Activated CD4-positive, alpha-beta memory T cell treated with anti-CD3 and anti-CD28 coated beads for 36 hours (primary cell): ENCODE data around the gene TUT4. TPM values are rescaled to one million over a fixed set of nuclear protein-coding genes. Genes with fewer than 3 reads are reported as not detected.

ENCODE experiments used
- CTCF ChIA-PET: fragments of 350-600 bp; sonication (Branson Sonifier 250); formaldehyde crosslinking; loops from one replicate; lab custom pipeline; 2021; ENCODE audit warnings: antibody characterized with exemption, inconsistent platforms; lab: Charles Lee
- POLR2A ChIA-PET: fragments of 350-600 bp; sonication (Branson Sonifier 250); formaldehyde crosslinking; loops from one replicate; lab custom pipeline; 2021; ENCODE audit warnings: antibody characterized with exemption; lab: Charles Lee
- DNase-seq: peaks from one replicate; pipeline ENCODE4 v3.0.0-alpha.2; 2020
- H3K27ac Mint-ChIP-seq: one replicate; pipeline ENCODE4 v1.8.0; 2021; ENCODE audit warnings: mixed read lengths
- H3K27me3 Mint-ChIP-seq: one replicate; pipeline ENCODE4 v1.8.0; 2021; ENCODE audit warnings: mixed read lengths
- H3K36me3 Mint-ChIP-seq: one replicate; pipeline ENCODE4 v1.8.0; 2021; ENCODE audit warnings: mixed read lengths
- H3K4me1 Mint-ChIP-seq: one replicate; pipeline ENCODE4 v1.8.0; 2021; ENCODE audit warnings: low read depth, mixed read lengths
- H3K4me3 Mint-ChIP-seq: one replicate; pipeline ENCODE4 v1.8.0; 2021; ENCODE audit warnings: mild to moderate bottlenecking, mixed read lengths
- H3K9me3 Mint-ChIP-seq: one replicate; pipeline ENCODE4 v1.8.0; 2021; ENCODE audit warnings: mixed read lengths
- intact Hi-C: fragments of 100-400 bp; cut with micrococcal nuclease; formaldehyde crosslinking; loops from one replicate; pipeline ENCODE4 v1.15.1; 2023
- total RNA-seq, 2 experiments: library from RNA; stranded (reverse); gene quantifications; one replicate each; pipeline ENCODE4 v1.2.3, GENCODE V29; 2021

TUT4 gene, protein sequence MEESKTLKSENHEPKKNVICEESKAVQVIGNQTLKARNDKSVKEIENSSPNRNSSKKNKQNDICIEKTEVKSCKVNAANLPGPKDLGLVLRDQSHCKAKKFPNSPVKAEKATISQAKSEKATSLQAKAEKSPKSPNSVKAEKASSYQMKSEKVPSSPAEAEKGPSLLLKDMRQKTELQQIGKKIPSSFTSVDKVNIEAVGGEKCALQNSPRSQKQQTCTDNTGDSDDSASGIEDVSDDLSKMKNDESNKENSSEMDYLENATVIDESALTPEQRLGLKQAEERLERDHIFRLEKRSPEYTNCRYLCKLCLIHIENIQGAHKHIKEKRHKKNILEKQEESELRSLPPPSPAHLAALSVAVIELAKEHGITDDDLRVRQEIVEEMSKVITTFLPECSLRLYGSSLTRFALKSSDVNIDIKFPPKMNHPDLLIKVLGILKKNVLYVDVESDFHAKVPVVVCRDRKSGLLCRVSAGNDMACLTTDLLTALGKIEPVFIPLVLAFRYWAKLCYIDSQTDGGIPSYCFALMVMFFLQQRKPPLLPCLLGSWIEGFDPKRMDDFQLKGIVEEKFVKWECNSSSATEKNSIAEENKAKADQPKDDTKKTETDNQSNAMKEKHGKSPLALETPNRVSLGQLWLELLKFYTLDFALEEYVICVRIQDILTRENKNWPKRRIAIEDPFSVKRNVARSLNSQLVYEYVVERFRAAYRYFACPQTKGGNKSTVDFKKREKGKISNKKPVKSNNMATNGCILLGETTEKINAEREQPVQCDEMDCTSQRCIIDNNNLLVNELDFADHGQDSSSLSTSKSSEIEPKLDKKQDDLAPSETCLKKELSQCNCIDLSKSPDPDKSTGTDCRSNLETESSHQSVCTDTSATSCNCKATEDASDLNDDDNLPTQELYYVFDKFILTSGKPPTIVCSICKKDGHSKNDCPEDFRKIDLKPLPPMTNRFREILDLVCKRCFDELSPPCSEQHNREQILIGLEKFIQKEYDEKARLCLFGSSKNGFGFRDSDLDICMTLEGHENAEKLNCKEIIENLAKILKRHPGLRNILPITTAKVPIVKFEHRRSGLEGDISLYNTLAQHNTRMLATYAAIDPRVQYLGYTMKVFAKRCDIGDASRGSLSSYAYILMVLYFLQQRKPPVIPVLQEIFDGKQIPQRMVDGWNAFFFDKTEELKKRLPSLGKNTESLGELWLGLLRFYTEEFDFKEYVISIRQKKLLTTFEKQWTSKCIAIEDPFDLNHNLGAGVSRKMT (N-terminal part only)
- 10 to 100 TPM; 54.6 to 62.1 TPM for total RNA-seq

DNA sequence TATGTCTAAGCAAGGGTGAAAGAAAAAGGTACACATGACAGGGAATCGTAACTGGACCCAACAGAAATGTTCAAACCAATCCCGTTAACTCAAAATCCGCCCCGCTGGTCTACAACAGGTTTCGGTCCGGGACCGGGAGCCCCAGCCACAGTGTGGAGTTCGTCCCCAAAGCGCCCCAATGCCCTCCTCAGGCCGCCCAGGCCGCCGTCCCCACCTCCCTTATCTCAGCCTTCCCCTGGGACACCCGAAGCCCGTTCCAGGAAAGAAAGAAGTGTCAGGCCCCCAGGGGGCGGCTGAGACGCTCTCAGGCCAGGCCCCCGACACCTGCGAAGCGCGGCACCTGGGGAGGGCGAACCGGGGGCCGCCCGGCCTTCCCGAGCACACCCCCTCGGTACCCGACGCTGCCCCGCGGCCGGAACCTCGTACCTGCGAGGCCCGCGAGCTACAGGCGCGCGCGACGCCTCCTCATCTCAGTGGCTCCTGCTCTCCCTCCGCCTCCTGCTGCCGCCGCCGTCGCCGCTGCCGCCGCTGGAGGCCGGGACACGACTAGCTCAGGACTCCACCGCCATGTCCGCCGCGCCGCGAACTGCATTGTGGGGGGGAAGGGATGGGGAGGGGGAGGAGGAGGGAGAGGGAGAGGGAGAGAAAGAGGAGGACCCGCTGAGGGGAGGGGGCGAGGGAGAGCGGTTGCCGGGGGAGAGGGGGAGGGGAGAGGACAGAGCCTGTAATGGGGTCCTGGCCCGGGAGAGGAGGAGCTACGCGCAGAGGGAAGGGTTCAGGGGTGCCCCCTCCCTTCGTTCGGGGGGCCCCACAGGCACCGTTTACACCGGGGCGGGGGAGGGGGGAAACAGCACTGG is at the start of gene TUT4:
Gene TUT4 (minus strand): TSS at position 588 of the 857 bp plus-strand sequence. CDS start 26,812 bp downstream, outside the sequence.
- Mint-ChIP-seq H3K9me3 (no peaks in the 10 kb centered on the region), H3K27me3 (no peaks in the 10 kb centered on the region), H3K36me3 (no peaks in the 10 kb centered on the region), H3K4me3 (peak within 1 kb of the TSS; percentile 63), H3K4me1 (peaks cover 32% of the 10 kb centered on the region), H3K27ac (no peak within 1 kb of the TSS)
- DNase-seq = peak; percentile 87
- CTCF ChIA-PET = interaction anchor here (0.7 to 1.8 kb wide), 6 partner anchors 52 to 147 kb away, joined by 3 to 5 read pairs (median 4); no protein-coding TSS in a partner anchor
- intact Hi-C loops = loop anchor here (1.0 to 10.0 kb wide), 10 partner anchors 32 to 410 kb away; partner anchors contain the start of genes CC2D1B, ECHDC2, GPX7 and ORC1
- POLR2A ChIA-PET = interaction anchor here (0.6 to 2.0 kb wide), 14 partner anchors 16 to 498 kb away, joined by 3 to 14 read pairs (median 4); partner anchors contain the start of genes GPX7, ORC1, PRPF38A and SHISAL2A

DNA sequence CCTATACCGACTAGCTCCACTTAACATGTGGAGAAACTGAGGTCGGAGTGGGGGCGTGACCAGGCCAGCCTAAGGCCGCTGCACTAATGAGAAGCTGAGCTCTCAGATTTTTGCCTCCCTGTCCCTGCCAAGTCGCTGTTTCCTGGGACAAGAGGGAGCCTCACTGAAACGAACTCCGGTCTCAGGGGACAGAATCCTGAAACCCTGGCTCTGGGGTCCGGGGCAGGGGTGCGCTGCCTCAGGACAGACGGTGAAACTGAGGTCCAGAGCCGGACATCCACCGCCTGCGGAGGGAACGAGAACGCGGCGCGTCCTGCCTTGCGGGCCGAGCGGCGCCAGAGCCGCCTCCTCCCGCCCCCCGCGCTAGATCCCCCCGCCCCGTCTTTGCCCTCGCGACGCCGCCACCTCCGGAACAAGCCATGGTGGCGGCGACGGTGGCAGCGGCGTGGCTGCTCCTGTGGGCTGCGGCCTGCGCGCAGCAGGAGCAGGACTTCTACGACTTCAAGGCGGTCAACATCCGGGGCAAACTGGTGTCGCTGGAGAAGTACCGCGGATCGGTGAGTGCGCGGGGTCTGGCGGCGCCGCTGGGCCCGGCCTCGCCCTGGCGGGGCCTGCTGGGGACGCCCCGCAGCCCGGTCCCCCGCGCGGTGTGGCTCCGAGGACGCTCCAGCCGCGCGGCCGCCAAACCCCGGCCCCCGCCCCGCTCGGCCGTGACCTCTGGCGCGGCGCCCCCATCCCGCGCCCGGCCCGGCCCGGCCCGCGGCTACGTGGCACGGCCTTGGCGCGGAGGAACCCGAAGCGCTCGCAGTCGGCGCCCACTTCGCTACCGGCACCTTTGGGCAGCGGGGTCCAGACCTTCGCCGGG is 49.3 kb upstream of the TUT4 start, which contains the start of gene GPX7:
Gene GPX7 (plus strand): TSS at position 381 of the 865 bp plus-strand sequence. CDS start 39 bp downstream, at position 420.
- Mint-ChIP-seq H3K36me3 (peaks cover 14% of the 10 kb centered on the region), H3K9me3 (no peaks in the 10 kb centered on the region), H3K27me3 (no peaks in the 10 kb centered on the region), H3K27ac (peak within 1 kb of the TSS; percentile 90), H3K4me3 (peak within 1 kb of the TSS; percentile 91), H3K4me1 (peaks cover 40% of the 10 kb centered on the region)
- DNase-seq = peak; percentile 65
- ChIA-PET CTCF (interaction anchor here (0.6 to 0.9 kb wide), 2 partner anchors 9 to 85 kb away, joined by 3 to 4 read pairs; no protein-coding TSS in a partner anchor), POLR2A (interaction anchor here (0.6 to 2.5 kb wide), 8 partner anchors 11 to 198 kb away, joined by 3 to 10 read pairs (median 5); partner anchors contain the start of genes ORC1, PRPF38A and SHISAL2A)
- intact Hi-C loops = loop anchor here (2.0 to 5.0 kb wide), 3 partner anchors 33 to 55 kb away; partner anchors contain the start of gene TUT4

DNA sequence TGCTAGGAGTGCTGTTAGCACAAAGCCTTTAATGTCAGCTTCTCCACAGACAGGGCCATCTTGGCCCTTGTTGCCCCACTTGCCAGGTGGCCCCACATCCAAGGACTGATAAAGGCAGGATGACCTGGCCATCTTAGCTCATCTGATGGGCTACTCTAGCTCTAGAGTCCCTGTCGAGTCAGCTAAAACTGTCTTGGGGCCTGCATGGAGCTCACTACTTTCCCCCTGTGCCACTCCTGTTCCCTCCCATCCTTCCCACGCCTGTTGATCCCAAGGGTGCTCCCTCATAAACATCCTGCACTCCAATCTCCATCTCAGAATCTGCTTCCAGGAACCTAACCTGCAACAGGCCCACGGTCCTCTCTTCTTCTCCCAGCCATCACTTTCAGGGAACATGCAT is 48.6 kb upstream of the TUT4 start:
- peaks cover 40% of the 10 kb centered on the region for H3K4me1 Mint-ChIP-seq

DNA sequence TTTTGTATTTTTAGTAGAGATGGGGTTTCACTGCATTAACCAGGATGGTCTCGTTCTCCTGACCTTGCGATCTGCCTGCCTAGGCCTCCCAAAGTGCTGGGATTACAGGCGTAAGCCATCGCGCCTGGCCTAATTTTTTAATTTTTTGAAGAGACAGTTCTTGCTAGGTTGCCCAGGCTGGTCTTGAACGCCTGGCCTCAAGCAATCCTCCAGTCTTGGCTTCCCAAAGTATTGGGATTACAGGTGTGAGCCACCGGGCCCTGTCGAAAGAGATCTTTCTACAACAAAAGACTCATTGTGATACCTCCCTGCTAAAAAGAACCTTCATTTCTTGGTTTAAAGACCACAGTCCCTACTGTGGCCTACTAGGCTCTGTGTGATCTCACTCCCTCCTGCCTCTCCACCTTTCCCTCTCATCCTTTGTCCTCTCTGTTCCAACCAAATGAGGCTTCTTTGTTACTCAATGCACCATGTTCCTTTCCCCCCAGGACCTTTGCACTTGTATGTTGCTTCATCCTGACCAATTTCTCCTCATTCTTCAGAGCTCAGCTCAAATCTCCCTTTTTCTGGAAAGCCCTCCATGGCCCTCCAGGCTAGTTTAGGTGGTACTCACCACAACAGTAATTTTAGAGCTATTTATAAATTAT is 47.8 kb upstream of the TUT4 start:
- no peak overlapping the region for H3K4me3 Mint-ChIP-seq
- peaks cover 33% of the 10 kb centered on the region for H3K4me1 Mint-ChIP-seq
- H3K9me3 Mint-ChIP-seq = no peaks in the 10 kb centered on the region
- DNase-seq = no peak
- no peak overlapping the region for H3K27ac Mint-ChIP-seq
- intact Hi-C loops = loop anchor here (5.0 kb wide), 1 partner anchor 57 kb away; no protein-coding TSS in a partner anchor
- POLR2A ChIA-PET = interaction anchor here (1.2 to 2.5 kb wide), 5 partner anchors 13 to 197 kb away, joined by 3 to 10 read pairs (median 5); partner anchors contain the start of genes ORC1, PRPF38A and SHISAL2A
- CTCF ChIA-PET = no interaction called here
- H3K36me3 Mint-ChIP-seq = peaks cover 3% of the 10 kb centered on the region
- no peaks in the 10 kb centered on the region for H3K27me3 Mint-ChIP-seq

More for the DNA sequence above, 48.6 kb upstream of the TUT4 start:
- Mint-ChIP-seq H3K27me3 (no peaks in the 10 kb centered on the region), H3K9me3 (no peaks in the 10 kb centered on the region), H3K4me3 (peak overlapping the region; percentile 78), H3K27ac (peak overlapping the region; percentile 66), H3K36me3 (peaks cover 9% of the 10 kb centered on the region)
- POLR2A ChIA-PET = interaction anchor here (0.5 to 2.5 kb wide), 8 partner anchors 12 to 758 kb away, joined by 3 to 10 read pairs (median 4); partner anchors contain the start of genes ORC1, PRPF38A and SHISAL2A
- CTCF ChIA-PET = interaction anchor here (0.6 to 0.9 kb wide), 2 partner anchors 8 to 85 kb away, joined by 3 to 4 read pairs; no protein-coding TSS in a partner anchor
- peak; percentile 12 for DNase-seq
- intact Hi-C loops = loop anchor here (5.0 kb wide), 1 partner anchor 56 kb away; no protein-coding TSS in a partner anchor

DNA sequence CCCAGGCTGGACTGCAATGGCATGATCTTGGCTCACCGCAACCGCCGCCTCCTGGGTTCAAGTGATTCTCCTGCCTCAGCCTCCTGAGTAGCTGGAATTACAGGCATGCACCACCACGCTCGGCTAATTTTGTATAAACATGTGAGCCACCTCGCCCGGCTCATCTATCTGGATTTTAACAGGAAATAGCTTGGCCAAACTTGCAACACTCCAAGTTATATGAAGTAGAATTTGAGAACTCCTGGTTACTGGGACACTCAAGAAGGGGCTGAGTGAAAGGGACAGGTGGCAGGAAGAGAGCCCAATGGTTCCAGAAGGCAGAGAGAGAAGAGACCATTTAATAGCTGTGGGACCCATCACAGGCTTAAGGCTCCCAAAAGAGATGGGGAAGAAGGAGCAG is 46.3 kb upstream of the TUT4 start:
- Mint-ChIP-seq H3K4me3 (no peak overlapping the region), H3K36me3 (peaks cover 3% of the 10 kb centered on the region), H3K27me3 (no peaks in the 10 kb centered on the region), H3K4me1 (peaks cover 30% of the 10 kb centered on the region), H3K9me3 (no peaks in the 10 kb centered on the region), H3K27ac (no peak overlapping the region)
- intact Hi-C loops = no loop called here
- DNase-seq = no peak
- POLR2A ChIA-PET = interaction anchor here (0.7 kb wide), 1 partner anchor 46 kb away, joined by 6 read pairs; the partner anchor contains the start of gene TUT4
- CTCF ChIA-PET = interaction anchor here (0.8 kb wide), 1 partner anchor 34 kb away, joined by 3 read pairs; no protein-coding TSS in a partner anchor

DNA sequence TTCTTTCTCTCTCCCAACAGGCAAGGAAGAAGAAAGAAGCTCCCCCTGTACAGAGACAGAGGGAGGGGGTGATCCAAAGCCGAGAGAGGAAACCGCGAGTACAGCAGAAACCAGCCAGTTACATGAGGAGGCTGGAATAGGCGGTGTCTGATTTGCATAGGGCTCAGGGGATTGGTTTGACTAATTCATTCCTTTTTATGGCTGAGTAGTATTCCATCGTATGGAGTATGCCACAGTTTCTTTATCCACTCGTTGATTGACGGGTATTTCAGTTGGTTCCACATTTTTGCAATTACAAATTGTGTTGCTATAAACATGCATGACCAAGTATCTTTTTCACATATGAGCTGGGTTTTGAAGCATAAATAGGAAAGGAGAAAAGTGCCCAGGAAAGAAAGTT is 45.8 kb upstream of the TUT4 start:
- Mint-ChIP-seq H3K4me3 (no peak overlapping the region), H3K9me3 (no peaks in the 10 kb centered on the region), H3K36me3 (peaks cover 3% of the 10 kb centered on the region), H3K27me3 (no peaks in the 10 kb centered on the region), H3K4me1 (peaks cover 25% of the 10 kb centered on the region), H3K27ac (no peak overlapping the region)
- ChIA-PET CTCF (interaction anchor here (0.8 kb wide), 1 partner anchor 35 kb away, joined by 3 read pairs; no protein-coding TSS in a partner anchor), POLR2A (interaction anchor here (0.7 kb wide), 1 partner anchor 46 kb away, joined by 6 read pairs; the partner anchor contains the start of gene TUT4)
- DNase-seq = no peak
- intact Hi-C loops = no loop called here

DNA sequence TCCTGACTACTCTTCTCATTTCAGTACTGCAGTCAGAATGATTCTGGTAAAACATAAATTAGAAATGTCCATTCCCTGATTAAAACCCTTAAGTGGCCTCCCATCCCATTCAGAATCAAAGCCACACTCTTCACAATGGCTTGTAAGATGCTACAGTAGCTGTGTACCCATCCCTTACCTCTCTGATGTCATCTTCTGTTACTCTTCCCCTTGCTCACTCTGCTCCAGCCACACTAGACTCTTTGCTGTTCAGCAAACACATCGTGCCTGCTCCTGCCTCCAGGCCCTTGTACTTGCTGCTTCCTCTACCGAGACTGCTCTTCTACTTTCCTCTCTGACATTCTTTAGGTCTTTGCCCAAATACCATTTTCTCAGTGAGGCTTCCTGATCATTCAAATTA is 45.0 kb upstream of the TUT4 start:
- Mint-ChIP-seq H3K27me3 (no peaks in the 10 kb centered on the region), H3K9me3 (no peaks in the 10 kb centered on the region), H3K27ac (no peak overlapping the region), H3K4me1 (peaks cover 17% of the 10 kb centered on the region), H3K36me3 (peaks cover 2% of the 10 kb centered on the region), H3K4me3 (no peak overlapping the region)
- POLR2A ChIA-PET = no interaction called here
- intact Hi-C loops = no loop called here
- CTCF ChIA-PET = no interaction called here
- DNase-seq = no peak

DNA sequence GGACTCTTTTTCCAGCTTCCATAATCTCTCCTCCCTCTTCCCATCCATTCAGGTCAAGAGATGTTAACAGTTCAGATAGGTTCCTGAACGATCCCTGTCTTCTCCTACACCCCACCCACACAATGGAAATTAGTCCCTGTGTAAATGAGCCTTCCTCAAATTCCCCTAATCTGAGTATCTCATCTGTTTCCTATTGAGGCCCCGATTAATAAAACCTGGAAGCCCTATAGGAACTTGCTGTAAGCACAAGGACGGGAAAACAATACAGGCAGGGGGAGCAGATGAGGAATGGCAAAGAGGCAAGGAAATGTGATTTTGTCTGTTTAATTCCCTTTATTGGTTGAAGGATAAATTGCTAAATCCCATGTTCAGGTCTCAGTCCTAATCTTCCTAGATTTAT is 42.2 kb upstream of the TUT4 start:
- no peak overlapping the region for H3K4me3 Mint-ChIP-seq
- no peaks in the 10 kb centered on the region for H3K36me3 Mint-ChIP-seq

DNA sequence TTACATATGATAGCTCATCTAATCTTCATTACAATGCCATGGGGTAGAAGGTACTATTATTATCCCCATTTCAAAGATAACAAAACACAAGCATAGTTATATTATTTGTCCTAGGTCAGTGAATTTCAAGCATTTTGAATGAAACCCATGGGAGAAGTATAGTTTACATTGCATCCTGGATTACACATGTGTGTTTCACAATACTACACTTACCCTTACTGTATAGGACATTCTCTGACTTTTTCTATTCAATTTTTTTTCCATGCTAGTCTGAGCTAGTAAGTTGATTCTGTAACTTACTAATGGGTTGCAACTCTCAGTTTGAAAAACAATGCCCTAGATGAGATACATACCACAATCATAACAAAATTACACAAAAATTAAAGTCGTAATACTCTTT is 40.6 kb upstream of the TUT4 start:
- H3K4me3 Mint-ChIP-seq = no peak overlapping the region
- DNase-seq = no peak
- H3K27me3 Mint-ChIP-seq = no peaks in the 10 kb centered on the region
- H3K36me3 Mint-ChIP-seq = no peaks in the 10 kb centered on the region
- H3K4me1 Mint-ChIP-seq = no peaks in the 10 kb centered on the region
- intact Hi-C loops = no loop called here
- CTCF ChIA-PET = interaction anchor here (1.3 to 1.6 kb wide), 2 partner anchors 8 to 93 kb away, joined by 3 to 4 read pairs; no protein-coding TSS in a partner anchor
- no peaks in the 10 kb centered on the region for H3K9me3 Mint-ChIP-seq
- H3K27ac Mint-ChIP-seq = no peak overlapping the region
- POLR2A ChIA-PET = interaction anchor here (2.4 kb wide), 1 partner anchor 10 kb away, joined by 5 read pairs; no protein-coding TSS in a partner anchor

More for the DNA sequence above, 42.2 kb upstream of the TUT4 start:
- POLR2A ChIA-PET = interaction anchor here (2.4 kb wide), 1 partner anchor 9 kb away, joined by 5 read pairs; no protein-coding TSS in a partner anchor
- H3K4me1 Mint-ChIP-seq = peaks cover 1% of the 10 kb centered on the region
- no peaks in the 10 kb centered on the region for H3K9me3 Mint-ChIP-seq
- no peak for DNase-seq
- CTCF ChIA-PET = no interaction called here
- H3K27ac Mint-ChIP-seq = no peak overlapping the region
- no peaks in the 10 kb centered on the region for H3K27me3 Mint-ChIP-seq
- intact Hi-C loops = no loop called here
